ENCODE data around the gene JAKMIP2.

The JAKMIP2 gene

DNA sequence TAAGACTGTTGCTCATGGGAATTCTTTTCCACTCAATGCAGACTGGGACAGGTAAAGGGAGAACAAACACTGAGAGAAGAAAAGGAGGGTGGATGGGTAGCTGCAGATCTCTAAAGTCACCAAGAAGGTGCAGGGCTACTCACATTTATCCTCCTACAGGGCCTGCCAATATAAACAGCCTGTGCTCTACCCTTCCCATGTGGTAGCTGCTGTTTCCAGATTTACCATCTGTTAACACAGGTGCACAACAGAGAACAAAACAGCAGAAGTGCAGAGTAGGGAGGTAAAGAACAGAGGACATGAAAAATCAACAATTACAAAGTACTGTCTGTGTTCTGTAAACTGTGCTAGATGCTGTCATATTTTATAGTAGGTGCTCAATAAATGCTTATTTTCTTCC lies 26.0 kb downstream of the JAKMIP2 start:
- Histone ChIP-seq H3K9me3 (replicated peaks; ENCODE audit: low read length) (no peaks in the 10 kb centered on the region), H3K9ac (ENCODE audit: low read depth, low read length) (no peak overlapping the region), H3K4me3 (ENCODE audit: low read length) (no peak overlapping the region), H3K36me3 (ENCODE audit: insufficient read depth, low read length) (no peaks in the 10 kb centered on the region), H3K4me2 (ENCODE audit: low read length) (no peak overlapping the region), H3K27me3 (ENCODE audit: control insufficient read depth, insufficient read depth, low read length) (no peaks in the 10 kb centered on the region), H3K4me1 (ENCODE audit: control insufficient read depth, insufficient read depth, low read length) (no peaks in the 10 kb centered on the region)

DNA sequence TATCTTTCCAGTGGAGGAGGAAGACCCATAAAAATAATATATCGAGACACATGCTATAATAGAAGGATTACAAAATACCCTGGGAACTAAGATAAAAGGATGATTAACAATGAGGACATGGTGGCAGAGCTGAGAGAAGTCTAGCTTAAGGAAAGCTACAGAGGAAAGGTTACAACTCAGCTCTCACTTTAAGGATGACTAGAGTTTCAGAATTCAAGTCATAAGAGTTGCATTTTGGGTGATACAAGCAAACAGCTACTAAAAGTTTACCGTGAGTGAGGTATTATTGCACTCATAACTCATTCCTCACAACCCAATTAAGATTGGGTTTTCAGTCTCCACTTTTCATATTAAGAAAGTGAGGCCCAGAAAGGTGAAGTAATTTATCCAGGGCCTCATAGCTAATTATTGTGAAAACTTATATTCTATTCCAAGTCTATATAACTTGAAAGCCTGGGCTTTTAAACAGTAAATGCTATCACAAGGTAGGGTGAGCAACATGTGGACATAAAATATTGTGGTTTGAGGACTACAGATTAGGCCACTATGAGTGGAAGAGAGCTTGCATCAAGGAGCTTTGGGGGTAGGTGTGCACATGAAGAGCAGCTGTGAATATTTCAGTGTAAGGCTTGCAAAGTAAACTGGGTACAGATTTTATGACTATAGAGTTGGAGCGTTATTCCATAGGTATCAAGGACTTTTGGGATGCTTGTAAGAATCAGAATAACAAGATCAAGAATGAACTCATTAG lies 28.0 kb downstream of the JAKMIP2 start:
- H3K9me3 ChIP-seq (replicated peaks; ENCODE audit: low read length): no peaks in the 10 kb centered on the region
- no peaks in the 10 kb centered on the region for H3K4me1 ChIP-seq (ENCODE audit: control insufficient read depth, insufficient read depth, low read length)
- H3K4me3 ChIP-seq (ENCODE audit: low read length): no peak overlapping the region
- H3K36me3 ChIP-seq (ENCODE audit: insufficient read depth, low read length): no peaks in the 10 kb centered on the region
- H3K9ac ChIP-seq (ENCODE audit: low read depth, low read length): no peak overlapping the region
- no peak overlapping the region for H3K4me2 ChIP-seq (ENCODE audit: low read length)
- no peaks in the 10 kb centered on the region for H3K27me3 ChIP-seq (ENCODE audit: control insufficient read depth, insufficient read depth, low read length)

DNA sequence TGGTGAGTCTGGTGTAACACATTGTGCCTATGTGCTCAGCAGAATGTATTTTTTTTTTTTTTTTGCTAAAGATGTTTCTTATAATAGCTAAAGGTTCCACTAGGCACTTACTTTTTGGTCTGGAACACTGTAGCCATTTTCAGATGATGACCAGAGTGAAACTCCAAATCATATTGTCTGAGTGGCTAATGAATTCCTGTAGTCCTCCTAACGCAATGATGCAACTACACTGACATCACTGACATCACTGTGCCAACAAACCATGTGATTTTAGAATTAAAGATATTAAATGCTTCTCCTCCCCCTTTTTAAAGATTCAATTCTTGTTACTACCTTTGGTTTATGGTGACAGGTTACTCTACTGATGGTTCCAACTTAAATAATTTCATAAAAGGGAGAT lies 28.8 kb downstream of the JAKMIP2 start:
- Histone ChIP-seq H3K4me1 (ENCODE audit: control insufficient read depth, insufficient read depth, low read length) (no peaks in the 10 kb centered on the region), H3K36me3 (ENCODE audit: insufficient read depth, low read length) (no peaks in the 10 kb centered on the region), H3K9me3 (replicated peaks; ENCODE audit: low read length) (no peaks in the 10 kb centered on the region), H3K9ac (ENCODE audit: low read depth, low read length) (no peak overlapping the region), H3K4me2 (ENCODE audit: low read length) (no peak overlapping the region), H3K27me3 (ENCODE audit: control insufficient read depth, insufficient read depth, low read length) (no peaks in the 10 kb centered on the region), H3K4me3 (ENCODE audit: low read length) (no peak overlapping the region)

GRCh38 chr5:147752666-147753290 lies 29.8 kb downstream of the JAKMIP2 start:
- Histone ChIP-seq H3K4me1 (ENCODE audit: control insufficient read depth, insufficient read depth, low read length) (no peaks in the 10 kb centered on the region), H3K4me3 (ENCODE audit: low read length) (no peak overlapping the region), H3K9ac (ENCODE audit: low read depth, low read length) (no peak overlapping the region), H3K4me2 (ENCODE audit: low read length) (no peak overlapping the region), H3K36me3 (ENCODE audit: insufficient read depth, low read length) (no peaks in the 10 kb centered on the region), H3K9me3 (replicated peaks; ENCODE audit: low read length) (no peaks in the 10 kb centered on the region), H3K27me3 (ENCODE audit: control insufficient read depth, insufficient read depth, low read length) (no peaks in the 10 kb centered on the region)

DNA sequence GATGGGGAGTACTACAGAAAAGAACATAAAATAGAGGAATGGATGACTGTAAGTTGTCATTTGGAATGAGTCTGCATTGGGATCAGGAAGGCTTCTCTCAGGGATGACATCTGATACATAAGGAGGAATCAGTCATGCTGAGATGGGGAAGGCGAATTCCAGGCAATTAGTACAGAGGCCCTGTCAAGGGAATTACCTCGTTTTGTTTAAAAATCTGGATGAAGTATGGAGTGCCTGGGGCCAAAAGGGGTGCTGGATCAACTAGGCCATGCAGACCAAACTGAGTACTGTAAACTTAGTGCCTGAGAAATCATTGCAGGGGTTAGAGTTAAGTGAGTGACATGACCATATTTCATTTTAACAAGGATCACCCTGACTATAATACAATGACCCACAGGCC lies 30.5 kb downstream of the JAKMIP2 start:
- Histone ChIP-seq H3K9me3 (replicated peaks; ENCODE audit: low read length) (no peaks in the 10 kb centered on the region), H3K36me3 (ENCODE audit: insufficient read depth, low read length) (no peaks in the 10 kb centered on the region), H3K4me3 (ENCODE audit: low read length) (no peak overlapping the region), H3K4me1 (ENCODE audit: control insufficient read depth, insufficient read depth, low read length) (peaks cover 5% of the 10 kb centered on the region), H3K27me3 (ENCODE audit: control insufficient read depth, insufficient read depth, low read length) (no peaks in the 10 kb centered on the region), H3K4me2 (ENCODE audit: low read length) (no peak overlapping the region), H3K9ac (ENCODE audit: low read depth, low read length) (no peak overlapping the region)

- no peaks in the 10 kb centered on the region for H3K9me3 ChIP-seq (replicated peaks; ENCODE audit: low read length)
- H3K4me1 ChIP-seq (ENCODE audit: control insufficient read depth, insufficient read depth, low read length): peaks cover 9% of the 10 kb centered on the region
- H3K4me3 ChIP-seq (ENCODE audit: low read length): no peak overlapping the region
- no peak overlapping the region for H3K9ac ChIP-seq (ENCODE audit: low read depth, low read length)
- H3K27me3 ChIP-seq (ENCODE audit: control insufficient read depth, insufficient read depth, low read length): no peaks in the 10 kb centered on the region
- no peak overlapping the region for H3K4me2 ChIP-seq (ENCODE audit: low read length)
- H3K36me3 ChIP-seq (ENCODE audit: insufficient read depth, low read length): no peaks in the 10 kb centered on the region
Observed at GRCh38 chr5:147751156-147751830, 31.2 kb downstream of the JAKMIP2 start.

- H3K9ac ChIP-seq (ENCODE audit: low read depth, low read length): no peak overlapping the region
- no peaks in the 10 kb centered on the region for H3K9me3 ChIP-seq (replicated peaks; ENCODE audit: low read length)
- no peak overlapping the region for H3K4me3 ChIP-seq (ENCODE audit: low read length)
- H3K36me3 ChIP-seq (ENCODE audit: insufficient read depth, low read length): no peaks in the 10 kb centered on the region
- H3K4me1 ChIP-seq (ENCODE audit: control insufficient read depth, insufficient read depth, low read length): peaks cover 9% of the 10 kb centered on the region
- H3K27me3 ChIP-seq (ENCODE audit: control insufficient read depth, insufficient read depth, low read length): no peaks in the 10 kb centered on the region
- no peak overlapping the region for H3K4me2 ChIP-seq (ENCODE audit: low read length)
Observed at GRCh38 chr5:147750065-147750464, 32.5 kb downstream of the JAKMIP2 start.

GRCh38 chr5:147748590-147748989 lies 33.9 kb downstream of the JAKMIP2 start:
- Histone ChIP-seq H3K9ac (ENCODE audit: low read depth, low read length) (no peak overlapping the region), H3K4me1 (ENCODE audit: control insufficient read depth, insufficient read depth, low read length) (peaks cover 9% of the 10 kb centered on the region), H3K4me3 (ENCODE audit: low read length) (no peak overlapping the region), H3K36me3 (ENCODE audit: insufficient read depth, low read length) (no peaks in the 10 kb centered on the region), H3K4me2 (ENCODE audit: low read length) (no peak overlapping the region), H3K9me3 (replicated peaks; ENCODE audit: low read length) (no peaks in the 10 kb centered on the region), H3K27me3 (ENCODE audit: control insufficient read depth, insufficient read depth, low read length) (no peaks in the 10 kb centered on the region)

DNA sequence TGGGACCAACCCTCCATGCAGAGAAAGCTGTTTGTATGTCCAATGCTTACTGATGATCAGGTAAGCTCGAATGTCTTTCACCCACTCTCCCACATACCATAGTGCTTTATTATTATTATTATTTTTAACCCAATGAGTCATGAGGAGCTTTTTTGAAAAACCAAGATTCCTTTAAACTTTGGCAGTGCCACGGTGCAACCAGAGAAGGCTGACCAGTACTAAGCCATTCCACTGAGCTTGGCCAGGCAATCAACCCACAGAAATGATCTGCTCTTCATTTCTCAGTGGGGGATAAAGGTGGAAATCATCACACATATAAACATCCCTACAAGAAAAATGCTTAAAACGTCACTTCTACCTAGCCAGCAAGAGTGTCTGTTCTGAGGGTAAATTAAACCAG lies 35.5 kb downstream of the JAKMIP2 start:
- Histone ChIP-seq H3K9me3 (replicated peaks; ENCODE audit: low read length) (no peaks in the 10 kb centered on the region), H3K4me1 (ENCODE audit: control insufficient read depth, insufficient read depth, low read length) (peaks cover 9% of the 10 kb centered on the region), H3K27me3 (ENCODE audit: control insufficient read depth, insufficient read depth, low read length) (no peaks in the 10 kb centered on the region), H3K9ac (ENCODE audit: low read depth, low read length) (no peak overlapping the region), H3K36me3 (ENCODE audit: insufficient read depth, low read length) (no peaks in the 10 kb centered on the region), H3K4me2 (ENCODE audit: low read length) (no peak overlapping the region), H3K4me3 (ENCODE audit: low read length) (no peak overlapping the region)

GRCh38 chr5:147743678-147744374 lies 38.7 kb downstream of the JAKMIP2 start:
- peaks cover 9% of the 10 kb centered on the region for H3K4me1 ChIP-seq (ENCODE audit: control insufficient read depth, insufficient read depth, low read length)
- H3K9ac ChIP-seq (ENCODE audit: low read depth, low read length): no peak overlapping the region

DNA sequence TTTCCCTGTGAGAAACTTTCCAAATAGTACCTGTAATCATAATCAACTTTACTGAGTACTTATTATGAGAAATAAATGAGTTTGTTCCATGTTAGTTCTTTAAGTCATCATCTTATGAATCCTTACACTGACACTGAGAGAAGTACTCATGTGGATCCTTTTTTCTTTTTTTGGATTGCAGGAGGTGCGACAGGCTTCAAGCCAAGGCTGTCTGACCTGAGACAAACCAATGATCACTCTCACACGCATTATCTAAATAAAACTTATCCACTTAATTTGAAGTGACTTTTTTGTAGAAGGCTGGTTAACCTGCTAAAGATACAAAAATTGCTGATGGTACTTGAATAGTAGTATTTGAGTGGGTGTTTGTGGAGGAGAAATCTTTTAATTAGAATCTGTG lies 39.5 kb downstream of the JAKMIP2 start:
- no peaks in the 10 kb centered on the region for H3K9me3 ChIP-seq (replicated peaks; ENCODE audit: low read length)
- H3K4me1 ChIP-seq (ENCODE audit: control insufficient read depth, insufficient read depth, low read length): peaks cover 9% of the 10 kb centered on the region
- H3K27me3 ChIP-seq (ENCODE audit: control insufficient read depth, insufficient read depth, low read length): no peaks in the 10 kb centered on the region
- H3K9ac ChIP-seq (ENCODE audit: low read depth, low read length): no peak overlapping the region
- H3K4me2 ChIP-seq (ENCODE audit: low read length): no peak overlapping the region
- H3K36me3 ChIP-seq (ENCODE audit: insufficient read depth, low read length): no peaks in the 10 kb centered on the region
- H3K4me3 ChIP-seq (ENCODE audit: low read length): no peak overlapping the region

More at GRCh38 chr5:147743678-147744374, 38.7 kb downstream of the JAKMIP2 start:
- Histone ChIP-seq H3K4me2 (ENCODE audit: low read length) (no peak overlapping the region), H3K27me3 (ENCODE audit: control insufficient read depth, insufficient read depth, low read length) (no peaks in the 10 kb centered on the region), H3K9me3 (replicated peaks; ENCODE audit: low read length) (no peaks in the 10 kb centered on the region), H3K4me3 (ENCODE audit: low read length) (no peak overlapping the region), H3K36me3 (ENCODE audit: insufficient read depth, low read length) (no peaks in the 10 kb centered on the region)

Data from skeletal muscle satellite cell (primary cell).